ENCODE measurements around the gene DCAF12L2. TPM values are rescaled to one million over a fixed set of nuclear protein-coding genes. Genes with fewer than 3 reads are reported as not detected.

The DCAF12L2 gene
- total RNA-seq, 1 experiment from 2014 or later: 1.2 TPM

DNA sequence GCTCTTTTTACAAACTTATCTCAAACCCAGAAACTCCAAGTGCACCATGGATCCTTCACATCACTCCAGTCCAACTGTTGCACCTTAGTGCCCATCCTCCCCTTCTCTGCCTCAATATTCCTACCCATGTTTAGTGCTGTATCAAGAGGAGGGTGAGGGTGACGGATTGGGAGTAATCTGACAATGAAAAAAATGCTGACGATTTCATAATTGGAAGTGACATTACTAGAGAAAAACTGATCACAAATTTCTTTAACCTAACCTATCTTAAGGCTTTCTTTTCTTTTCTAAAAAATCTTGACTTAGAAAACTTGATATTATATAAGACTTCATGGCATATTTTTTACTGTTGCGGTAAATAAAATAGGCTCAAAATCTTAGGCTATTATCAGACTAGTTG, 1.5 kb upstream of the DCAF12L2 start:
- H3K9me3 Mint-ChIP-seq: peaks cover 6 to 57% of the 10 kb centered on the region in 2 experiments; a peak in 4 of 5 replicates
- H4K5ac ChIP-seq (ENCODE audit: insufficient read length, low read depth, low read length): no peak overlapping the region
- no peak overlapping the region for H3K56ac ChIP-seq (ENCODE audit: insufficient read length, low read depth, low read length)
- no peaks in the 10 kb centered on the region for H3K79me2 ChIP-seq (ENCODE audit: insufficient read depth, low read length)
- DNase-seq: no peak
- H4K8ac ChIP-seq (replicated peaks; ENCODE audit: insufficient read length, low read depth, low read length): no peak overlapping the region
- no peak overlapping the region for H3K4me2 ChIP-seq (ENCODE audit: insufficient read depth, insufficient read length, low read length)
- H3K4me1 ChIP-seq (ENCODE audit: insufficient read depth, low read length): no peaks in the 10 kb centered on the region
- no peaks in the 10 kb centered on the region; the same call in 1 of the 2 replicates for H3K27me3 ChIP-seq (ENCODE audit: insufficient read depth, low read length)
- no peaks in the 10 kb centered on the region for H3K23me2 ChIP-seq (ENCODE audit: insufficient read length, low read depth, low read length, poor library complexity, severe bottlenecking)
- no peak overlapping the region for H4K91ac ChIP-seq (ENCODE audit: insufficient read length, low read depth, low read length)
- peaks cover 0 to 2% (median 0%) of the 10 kb centered on the region in 3 experiments; a peak in 1 of 7 replicates for H3K36me3 Mint-ChIP-seq (ENCODE audit: insufficient read depth in 1 of 3, low read depth in 3 of 3)
- no peak overlapping the region for H3K4ac ChIP-seq (ENCODE audit: low read depth, low read length)
- TF ChIP-seq, protein P1, sequence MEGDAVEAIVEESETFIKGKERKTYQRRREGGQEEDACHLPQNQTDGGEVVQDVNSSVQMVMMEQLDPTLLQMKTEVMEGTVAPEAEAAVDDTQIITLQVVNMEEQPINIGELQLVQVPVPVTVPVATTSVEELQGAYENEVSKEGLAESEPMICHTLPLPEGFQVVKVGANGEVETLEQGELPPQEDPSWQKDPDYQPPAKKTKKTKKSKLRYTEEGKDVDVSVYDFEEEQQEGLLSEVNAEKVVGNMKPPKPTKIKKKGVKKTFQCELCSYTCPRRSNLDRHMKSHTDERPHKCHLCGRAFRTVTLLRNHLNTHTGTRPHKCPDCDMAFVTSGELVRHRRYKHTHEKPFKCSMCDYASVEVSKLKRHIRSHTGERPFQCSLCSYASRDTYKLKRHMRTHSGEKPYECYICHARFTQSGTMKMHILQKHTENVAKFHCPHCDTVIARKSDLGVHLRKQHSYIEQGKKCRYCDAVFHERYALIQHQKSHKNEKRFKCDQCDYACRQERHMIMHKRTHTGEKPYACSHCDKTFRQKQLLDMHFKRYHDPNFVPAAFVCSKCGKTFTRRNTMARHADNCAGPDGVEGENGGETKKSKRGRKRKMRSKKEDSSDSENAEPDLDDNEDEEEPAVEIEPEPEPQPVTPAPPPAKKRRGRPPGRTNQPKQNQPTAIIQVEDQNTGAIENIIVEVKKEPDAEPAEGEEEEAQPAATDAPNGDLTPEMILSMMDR (conservative IDR thresholded peaks at IDR 0.05): no peak
- no peaks in the 10 kb centered on the region for H3K9me3 ChIP-seq (ENCODE audit: control insufficient read depth, low read depth, low read length)
- no peaks in the 10 kb centered on the region for H4K20me1 ChIP-seq (ENCODE audit: control insufficient read depth, insufficient read depth, insufficient read length)
- H3T11ph ChIP-seq (ENCODE audit: low read length): no peak overlapping the region
- H2AFZ ChIP-seq (ENCODE audit: low read length): no peak overlapping the region
- H3K23ac ChIP-seq (ENCODE audit: insufficient read length, low read depth, low read length): no peak overlapping the region
- H2BK15ac ChIP-seq (ENCODE audit: low read depth, low read length): no peak overlapping the region
- H2AK5ac ChIP-seq (ENCODE audit: insufficient read length, low read length): no peak overlapping the region
- H2BK5ac ChIP-seq (ENCODE audit: insufficient read length, low read length): no peak overlapping the region
- H3K9ac ChIP-seq (ENCODE audit: extremely low read depth, insufficient read length, low read length): no peak overlapping the region
- H3K18ac ChIP-seq (ENCODE audit: insufficient read length, low read depth, low read length): no peak overlapping the region
- H3K4me1 Mint-ChIP-seq: no peaks in the 10 kb centered on the region
- no peak overlapping the region for H3K14ac ChIP-seq (ENCODE audit: insufficient read depth, low read length)
- peaks cover 33% of the 10 kb centered on the region for H3K27me3 Mint-ChIP-seq (ENCODE audit: low read depth)
- H2BK20ac ChIP-seq (ENCODE audit: low read depth, low read length, poor library complexity, severe bottlenecking): no peak overlapping the region
- H3K27ac ChIP-seq (ENCODE audit: insufficient read length, low read depth, low read length): no peak overlapping the region
- H2BK12ac ChIP-seq (ENCODE audit: insufficient read length, low read depth, low read length): no peak overlapping the region
- WGBS (ENCODE audit: extremely low coverage, insufficient read length, low lambda C conversion rate): no CpG with 5 or more reads among the region's 3 CpGs
- no peak overlapping the region for H3K27ac Mint-ChIP-seq
- no peak overlapping the region for H2BK120ac ChIP-seq (ENCODE audit: low read depth, low read length, poor library complexity, severe bottlenecking)
- H3K4me3 Mint-ChIP-seq: peak overlapping the region in 1 of 2 experiments; percentile 50; a peak in 1 of 5 replicates
- no peaks in the 10 kb centered on the region for H3K79me1 ChIP-seq (ENCODE audit: insufficient read depth, low read depth, low read length, poor library complexity, severe bottlenecking)
